HepG2 (cell line): ENCODE measurements around the gene AGBL2.

Source experiments
- ELF1 ChIP-seq: sonication (generic); formaldehyde crosslinking; IDR thresholded peaks from 2 replicates; pipeline ENCODE4 v1.4.0; 2020; ENCODE audit warnings: missing genetic modification reagents
- ELF3 ChIP-seq: IDR thresholded peaks from 2 replicates; pipeline ENCODE4 v1.6.1; 2016; ENCODE audit warnings: missing genetic modification reagents, missing compliant biosample characterization
- EP300 ChIP-seq, 3 experiments: sonication (generic) in 1 of 3; formaldehyde crosslinking in 1 of 3; IDR thresholded peaks; 2 replicates each; pipeline versions ENCODE4 v1.5.1 to v1.6.1; 2011 to 2020; ENCODE audit warnings: low read depth in 2 of 3, low read length in 2 of 3, borderline replicate concordance in 1 of 3, improper control_type of control experiment in 1 of 3, mild to moderate bottlenecking in 1 of 3, missing genetic modification reagents in 1 of 3, moderate library complexity in 1 of 3
- HCFC1 ChIP-seq: fragments of 150-350 bp; IDR thresholded peaks from 2 replicates; pipeline ENCODE4 v1.6.1; 2014; ENCODE audit warnings: low read depth, low read length
- MAFF ChIP-seq: IDR thresholded peaks from 2 replicates; pipeline ENCODE4 v1.6.1; 2011; ENCODE audit warnings: low read depth, low read length, improper control_type of control experiment
- MEF2D ChIP-seq: sonication (generic); formaldehyde crosslinking; IDR thresholded peaks from 2 replicates; pipeline ENCODE4 v1.5.1; 2020; ENCODE audit warnings: mild to moderate bottlenecking, missing genetic modification reagents
- POLR2A ChIP-seq, 2 experiments: IDR thresholded peaks; 2 replicates each; pipeline ENCODE4 v1.6.1; 2011; ENCODE audit warnings: low read depth in 2 of 2, low read length in 2 of 2, mild to moderate bottlenecking in 1 of 2, moderate library complexity in 1 of 2; ENCODE audit not compliant: insufficient read depth in 1 of 2
- POLR2AphosphoS2 ChIP-seq: IDR thresholded peaks from 2 replicates; pipeline ENCODE4 v1.6.1; 2011; ENCODE audit warnings: low read depth, low read length, improper control_type of control experiment
- POLR2AphosphoS5 ChIP-seq: IDR thresholded peaks from 2 replicates; pipeline ENCODE4 v1.6.1; 2012; ENCODE audit warnings: low read depth, low read length
- SMC3 ChIP-seq: IDR thresholded peaks from 2 replicates; pipeline ENCODE4 v1.6.1; 2011; ENCODE audit warnings: low read length, improper control_type of control experiment
- ZNF138 ChIP-seq: sonication (generic); formaldehyde crosslinking; IDR thresholded peaks from 2 replicates; pipeline ENCODE4 v1.5.0; 2020; ENCODE audit warnings: mild to moderate bottlenecking, low read depth, missing genetic modification reagents
- ZNF816 ChIP-seq: sonication (generic); formaldehyde crosslinking; IDR thresholded peaks from 2 replicates; pipeline ENCODE4 v1.8.0; 2022; ENCODE audit warnings: missing genetic modification reagents, mild to moderate bottlenecking, borderline replicate concordance
- TF ChIP-seq, protein P1 (sequence below): sonication (generic); formaldehyde crosslinking; IDR thresholded peaks from 2 replicates; pipeline ENCODE4 v1.5.0; 2020; ENCODE audit warnings: mild to moderate bottlenecking, missing genetic modification reagents, moderate library complexity
- TF ChIP-seq, protein P2 (sequence below): sonication (generic); formaldehyde crosslinking; IDR thresholded peaks from 2 replicates; pipeline ENCODE4 v1.4.0; 2020; ENCODE audit warnings: mild to moderate bottlenecking, missing genetic modification reagents

DNA sequence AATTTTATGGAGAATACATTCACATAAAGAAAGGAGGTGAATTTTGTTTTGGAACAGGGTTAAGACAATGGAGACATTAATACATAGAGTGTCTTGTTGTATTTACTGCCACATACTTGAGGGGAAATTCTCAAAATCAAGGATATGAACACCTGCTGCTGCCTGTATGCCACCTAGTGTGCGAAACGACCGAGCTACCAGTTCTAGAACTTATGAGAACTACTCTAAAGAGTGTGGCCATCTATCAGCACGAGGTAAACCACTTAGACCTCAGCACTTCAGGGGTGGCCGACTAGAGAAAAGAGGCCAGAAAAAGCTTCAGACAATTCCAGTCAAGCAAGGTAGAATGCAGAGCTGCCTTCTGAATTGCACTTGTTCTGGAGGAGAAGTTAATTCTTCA lies 1.5 kb upstream of the AGBL2 start:
- TF ChIP-seq, protein P1, sequence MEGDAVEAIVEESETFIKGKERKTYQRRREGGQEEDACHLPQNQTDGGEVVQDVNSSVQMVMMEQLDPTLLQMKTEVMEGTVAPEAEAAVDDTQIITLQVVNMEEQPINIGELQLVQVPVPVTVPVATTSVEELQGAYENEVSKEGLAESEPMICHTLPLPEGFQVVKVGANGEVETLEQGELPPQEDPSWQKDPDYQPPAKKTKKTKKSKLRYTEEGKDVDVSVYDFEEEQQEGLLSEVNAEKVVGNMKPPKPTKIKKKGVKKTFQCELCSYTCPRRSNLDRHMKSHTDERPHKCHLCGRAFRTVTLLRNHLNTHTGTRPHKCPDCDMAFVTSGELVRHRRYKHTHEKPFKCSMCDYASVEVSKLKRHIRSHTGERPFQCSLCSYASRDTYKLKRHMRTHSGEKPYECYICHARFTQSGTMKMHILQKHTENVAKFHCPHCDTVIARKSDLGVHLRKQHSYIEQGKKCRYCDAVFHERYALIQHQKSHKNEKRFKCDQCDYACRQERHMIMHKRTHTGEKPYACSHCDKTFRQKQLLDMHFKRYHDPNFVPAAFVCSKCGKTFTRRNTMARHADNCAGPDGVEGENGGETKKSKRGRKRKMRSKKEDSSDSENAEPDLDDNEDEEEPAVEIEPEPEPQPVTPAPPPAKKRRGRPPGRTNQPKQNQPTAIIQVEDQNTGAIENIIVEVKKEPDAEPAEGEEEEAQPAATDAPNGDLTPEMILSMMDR: 0 out of 2 replicates have a peak, but pooled peaks have one; percentile 14
- TF ChIP-seq POLR2AphosphoS5 (no peak), ELF1 (CRISPR knock-in tag) (no peak), ZNF138 (CRISPR knock-in tag) (no peak), SMC3 (no peak), HCFC1 (no peak), MEF2D (CRISPR knock-in tag) (no peak), POLR2A (IDR thresholded peaks at IDR 0.05; ENCODE audit: insufficient read depth in 1 of 2, low read depth in 2 of 2, low read length in 2 of 2) (no peak), ZNF816 (CRISPR knock-in tag) (no peak), ELF3 (no peak), POLR2AphosphoS2 (no peak), EP300 (IDR thresholded peaks at IDR 0.05; ENCODE audit: low read depth in 2 of 2, low read length in 2 of 2) (no peak), EP300 (CRISPR knock-in tag; IDR thresholded peaks at IDR 0.05; ENCODE audit: borderline replicate concordance) (no peak), MAFF (no peak)
- TF ChIP-seq, protein P2, sequence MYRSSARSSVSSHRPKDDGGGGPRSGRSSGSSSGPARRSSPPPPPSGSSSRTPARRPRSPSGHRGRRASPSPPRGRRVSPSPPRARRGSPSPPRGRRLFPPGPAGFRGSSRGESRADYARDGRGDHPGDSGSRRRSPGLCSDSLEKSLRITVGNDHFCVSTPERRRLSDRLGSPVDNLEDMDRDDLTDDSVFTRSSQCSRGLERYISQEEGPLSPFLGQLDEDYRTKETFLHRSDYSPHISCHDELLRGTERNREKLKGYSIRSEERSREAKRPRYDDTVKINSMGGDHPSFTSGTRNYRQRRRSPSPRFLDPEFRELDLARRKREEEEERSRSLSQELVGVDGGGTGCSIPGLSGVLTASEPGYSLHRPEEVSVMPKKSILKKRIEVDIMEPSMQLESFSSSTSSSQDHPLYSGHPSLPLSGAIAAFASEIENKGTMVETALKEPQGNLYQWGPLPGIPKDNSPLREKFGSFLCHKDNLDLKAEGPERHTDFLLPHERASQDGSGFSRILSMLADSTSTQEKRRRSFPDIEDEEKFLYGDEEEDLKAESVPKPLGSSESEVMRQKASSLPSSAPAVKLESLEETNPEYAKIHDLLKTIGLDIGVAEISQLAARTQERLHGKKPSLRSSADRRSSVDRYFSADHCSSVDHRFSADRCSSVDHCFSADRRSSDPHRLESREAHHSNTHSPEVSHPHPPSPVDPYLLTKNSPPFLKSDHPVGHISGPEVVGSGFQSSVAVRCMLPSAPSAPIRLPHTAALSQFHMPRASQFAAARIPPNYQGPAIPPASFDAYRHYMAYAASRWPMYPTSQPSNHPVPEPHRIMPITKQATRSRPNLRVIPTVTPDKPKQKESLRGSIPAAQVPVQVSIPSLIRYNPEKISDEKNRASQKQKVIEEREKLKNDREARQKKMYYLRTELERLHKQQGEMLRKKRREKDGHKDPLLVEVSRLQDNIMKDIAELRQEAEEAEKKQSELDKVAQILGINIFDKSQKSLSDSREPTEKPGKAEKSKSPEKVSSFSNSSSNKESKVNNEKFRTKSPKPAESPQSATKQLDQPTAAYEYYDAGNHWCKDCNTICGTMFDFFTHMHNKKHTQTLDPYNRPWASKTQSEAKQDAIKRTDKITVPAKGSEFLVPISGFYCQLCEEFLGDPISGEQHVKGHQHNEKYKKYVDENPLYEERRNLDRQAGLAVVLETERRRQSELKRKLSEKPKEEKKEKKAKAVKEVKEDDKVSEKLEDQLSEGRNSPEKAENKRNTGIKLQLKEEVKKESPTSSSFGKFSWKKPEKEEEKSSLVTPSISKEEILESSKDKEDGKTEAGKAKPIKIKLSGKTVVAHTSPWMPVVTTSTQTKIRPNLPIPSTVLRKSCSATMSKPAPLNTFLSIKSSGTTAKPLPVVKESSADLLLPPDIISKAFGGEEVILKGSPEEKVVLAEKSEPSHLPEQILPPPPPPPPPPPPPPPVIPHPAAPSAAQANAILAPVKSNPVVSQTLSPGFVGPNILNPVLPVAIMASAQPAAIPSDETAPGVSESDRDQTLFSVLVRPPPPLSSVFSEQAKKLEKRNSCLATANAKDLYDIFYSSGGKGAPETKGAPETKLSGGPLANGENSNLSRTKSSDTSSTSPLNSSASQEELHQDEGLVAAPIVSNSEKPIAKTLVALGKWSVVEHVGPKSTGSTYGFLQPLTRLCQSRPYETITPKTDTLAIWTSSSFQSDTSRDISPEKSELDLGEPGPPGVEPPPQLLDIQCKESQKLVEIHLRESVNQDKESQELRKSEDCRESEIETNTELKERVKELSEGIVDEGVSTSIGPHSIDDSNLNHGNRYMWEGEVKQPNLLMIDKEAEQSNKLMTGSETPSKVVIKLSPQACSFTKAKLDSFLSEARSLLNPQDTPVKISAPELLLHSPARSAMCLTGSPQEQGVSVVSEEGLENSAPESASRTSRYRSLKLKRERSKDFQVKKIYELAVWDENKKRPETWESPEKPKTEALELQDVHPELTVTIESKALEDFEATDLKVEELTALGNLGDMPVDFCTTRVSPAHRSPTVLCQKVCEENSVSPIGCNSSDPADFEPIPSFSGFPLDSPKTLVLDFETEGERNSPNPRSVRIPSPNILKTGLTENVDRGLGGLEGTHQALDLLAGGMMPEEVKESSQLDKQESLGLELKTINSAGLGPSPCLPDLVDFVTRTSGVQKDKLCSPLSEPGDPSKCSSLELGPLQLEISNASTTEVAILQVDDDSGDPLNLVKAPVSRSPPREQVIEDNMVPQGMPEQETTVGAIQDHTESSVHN (CRISPR knock-in tag): no peak
